Endothelial cell of umbilical vein (primary cell): ENCODE data around the gene CMIP. TPM values are rescaled to one million over a fixed set of nuclear protein-coding genes. Genes with fewer than 3 reads are reported as not detected.

ENCODE experiments used
- BruUV-seq: library from RNA; stranded (reverse); fragments of 400-500 nt; replicated peaks from 2 replicates; lab custom pipeline; 2021; lab: Mats Ljungman, UMichigan
- CTCF ChIA-PET: fragments of 300-600, 350-600 bp; sonication (Branson Sonifier 250); formaldehyde crosslinking; loops from one replicate; lab custom pipeline; 2021; ENCODE audit warnings: antibody characterized with exemption, inconsistent platforms; lab: Charles Lee
- POLR2A ChIA-PET: fragments of 300-600, 350-600 bp; sonication (Branson Sonifier 250); formaldehyde crosslinking; loops from one replicate; lab custom pipeline; 2021; ENCODE audit warnings: antibody characterized with exemption, inconsistent platforms; lab: Charles Lee
- DNase-seq: peaks from one replicate; pipeline ENCODE4 v3.0.0-alpha.2; 2011; ENCODE audit warnings: low read depth, low spot score
- FAIRE-seq: peaks from 2 replicates; lab custom pipeline; 2011; peaks lifted over from hg19 to GRCh38; lab: Jason Lieb, UNC
- H2AFZ ChIP-seq: 2 replicates; pipeline ENCODE4 v1.6.0; 2012; ENCODE audit warnings: low read depth, low read length, control low read depth, inconsistent platforms
- H3K27ac ChIP-seq: 2 replicates; pipeline ENCODE4 v1.5.1; 2011; ENCODE audit warnings: low read depth, mild to moderate bottlenecking, control low read depth, low read length, moderate library complexity; ENCODE audit not compliant: insufficient read depth
- H3K27me3 ChIP-seq, 2 experiments: 2 replicates each; pipeline versions ENCODE4 v1.6.0 to v1.6.1; 2011; ENCODE audit warnings: low read length in 2 of 2, mixed read lengths in 1 of 2; ENCODE audit not compliant: control insufficient read depth in 2 of 2, insufficient read depth in 2 of 2
- H3K36me3 ChIP-seq, 2 experiments: 2 replicates in 1 of 2; 3 replicates in 1 of 2; pipeline ENCODE4 v1.5.1; 2011; ENCODE audit warnings: low read length in 2 of 2, mild to moderate bottlenecking in 1 of 2, moderate library complexity in 1 of 2; ENCODE audit not compliant: control insufficient read depth in 2 of 2, insufficient read depth in 2 of 2; ENCODE audit errors: extremely low read depth in 1 of 2
- H3K4me1 ChIP-seq: 3 replicates; pipeline ENCODE4 v1.5.1; 2011; ENCODE audit warnings: mild to moderate bottlenecking, low read length; ENCODE audit not compliant: control insufficient read depth, insufficient read depth; ENCODE audit errors: extremely low read depth
- H3K4me2 ChIP-seq: 2 replicates; pipeline ENCODE4 v1.6.1; 2011; ENCODE audit warnings: low read length, control low read depth, mixed read lengths; ENCODE audit not compliant: insufficient read depth
- H3K4me3 ChIP-seq, 3 experiments: fragments of 200-600 bp in 1 of 3; sonication (generic), shearing (Covaris generic) in 1 of 3; replicated peaks in 1 of 3; 2 replicates each; pipeline ENCODE4 v1.5.1; 2011 to 2016; ENCODE audit warnings: control low read depth in 3 of 3, low read length in 3 of 3, mild to moderate bottlenecking in 2 of 3, inconsistent platforms in 1 of 3, low read depth in 1 of 3, moderate library complexity in 1 of 3; ENCODE audit not compliant: insufficient read depth in 1 of 3
- H3K79me2 ChIP-seq: 2 replicates; pipeline ENCODE4 v1.6.0; 2012; ENCODE audit warnings: low read length, inconsistent platforms; ENCODE audit not compliant: control insufficient read depth, insufficient read depth
- H3K9ac ChIP-seq: replicated peaks from 2 replicates; pipeline ENCODE3; 2011; ENCODE audit warnings: low read length, control low read depth; ENCODE audit not compliant: insufficient read depth; ENCODE audit errors: extremely low read depth
- H3K9me1 ChIP-seq: replicated peaks from 3 replicates; pipeline ENCODE4 v1.6.0; 2011; ENCODE audit warnings: mild to moderate bottlenecking, low read length; ENCODE audit not compliant: control insufficient read depth, insufficient read depth; ENCODE audit errors: extremely low read depth
- H3K9me3 ChIP-seq: replicated peaks from 2 replicates; pipeline ENCODE4 v1.5.1; 2012; ENCODE audit warnings: low read length, inconsistent platforms; ENCODE audit not compliant: control insufficient read depth, insufficient read depth
- H4K20me1 ChIP-seq: replicated peaks from 2 replicates; pipeline ENCODE3; 2011; ENCODE audit warnings: mild to moderate bottlenecking, low read length; ENCODE audit not compliant: control insufficient read depth, insufficient read depth; ENCODE audit errors: extremely low read depth
- EZH2 ChIP-seq: IDR thresholded peaks from 2 replicates; pipeline ENCODE4 v1.6.1; 2012; ENCODE audit warnings: borderline replicate concordance, low read depth, mild to moderate bottlenecking, moderate library complexity, low read length, inconsistent platforms; ENCODE audit not compliant: severe bottlenecking
- FOS ChIP-seq: IDR thresholded peaks from 2 replicates; pipeline ENCODE4 v1.6.1; 2011; ENCODE audit warnings: mild to moderate bottlenecking, low read length, moderate library complexity, borderline replicate concordance; ENCODE audit not compliant: insufficient read depth
- GATA2 ChIP-seq: IDR thresholded peaks from 2 replicates; pipeline ENCODE4 v1.7.0; 2011; ENCODE audit warnings: low read depth, mild to moderate bottlenecking, moderate library complexity, mixed read lengths, low read length; ENCODE audit not compliant: insufficient read length, insufficient read depth
- JUN ChIP-seq: IDR thresholded peaks from 2 replicates; pipeline ENCODE4 v1.6.1; 2011; ENCODE audit warnings: borderline replicate concordance, low read depth; ENCODE audit not compliant: insufficient read length, insufficient read depth
- MYC ChIP-seq: IDR thresholded peaks from one replicate; pipeline ENCODE4 v1.6.1; 2011; ENCODE audit warnings: mild to moderate bottlenecking, low read depth, low read length
- POLR2A ChIP-seq: IDR thresholded peaks from 2 replicates; pipeline ENCODE4 v1.6.1; 2012; ENCODE audit warnings: low read depth, mild to moderate bottlenecking, control low read depth, low read length
- dilution Hi-C: fragments of 300-500 bp; cut with MboI; formaldehyde crosslinking; loops from one replicate; pipeline ENCODE4 v1.15.0; 2019; ENCODE audit warnings: low sequenced_read_pairs; ENCODE audit not compliant: extremely low pct_ligation_motif_present
- intact Hi-C: fragments of 100-400 bp; cut with micrococcal nuclease; formaldehyde crosslinking; loops from one replicate; pipeline ENCODE4 v1.10.0; 2022
- polyA plus RNA-seq, 4 experiments: library from polyadenylated mRNA; depleted of rRNA in 3 of 4; stranded (reverse) in 3 of 4; unstranded in 1 of 4; fragments of >200 nt; gene quantifications; 2 replicates each; pipeline versions ENCODE4 v1.2.1 to v1.2.3, GENCODE V29; 2011 to 2012; ENCODE audit warnings: missing spikeins in 1 of 4
- total RNA-seq: library from RNA; stranded (reverse); gene quantifications from 2 replicates; pipeline ENCODE4 v1.2.3, GENCODE V29; 2021
- TF ChIP-seq, protein P1 (sequence below): IDR thresholded peaks from 2 replicates; pipeline ENCODE4 v1.6.1; 2011; ENCODE audit not compliant: insufficient read depth, insufficient read length

CMIP gene
- total and polyA plus RNA-seq, 2 donors (not counting 3 experiments of a cell fraction or from before 2014, with no cell fraction given) = 29.0 to 101 TPM

DNA sequence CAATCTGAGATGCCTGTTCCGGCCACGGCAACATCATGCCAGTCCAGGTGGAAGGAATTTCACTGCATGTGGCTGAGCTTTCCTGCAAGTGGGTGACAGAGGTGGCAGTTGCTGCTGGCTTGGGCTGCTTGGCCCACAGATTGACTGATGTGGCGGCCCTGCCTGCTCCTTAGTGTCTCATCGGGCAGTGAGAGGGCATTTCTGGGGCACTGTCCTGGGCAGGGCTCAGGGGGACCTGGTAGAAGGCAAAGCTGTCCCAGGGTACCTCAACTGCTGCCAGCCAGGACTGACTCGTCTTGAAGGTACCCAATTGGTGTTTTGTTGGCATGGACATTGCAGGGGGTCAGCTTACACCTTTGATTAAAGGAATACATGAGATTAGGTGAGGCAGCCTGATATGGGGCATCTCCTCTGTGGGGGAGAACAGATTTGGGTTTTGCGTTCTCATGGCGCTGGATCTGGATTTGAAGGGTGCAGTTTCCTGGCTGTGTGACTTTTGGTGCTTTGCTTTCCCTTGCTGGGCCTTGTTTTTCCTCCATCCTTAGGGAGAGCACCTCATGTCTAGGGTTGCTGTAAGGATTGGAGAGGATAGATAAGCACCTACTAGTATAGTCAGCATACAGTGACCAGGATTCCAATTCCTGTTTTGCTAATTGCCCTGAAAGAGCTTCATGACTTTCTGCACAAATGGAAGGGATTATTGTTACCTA, 5.4 kb downstream of the CMIP start:
- no peak overlapping the region for H3K4me3 ChIP-seq
- H3K4me2 ChIP-seq = no peak overlapping the region
- peaks cover 99% of the 10 kb centered on the region for H3K79me2 ChIP-seq
- H3K4me1 ChIP-seq = peaks cover 31% of the 10 kb centered on the region
- ChIA-PET POLR2A (no interaction called here), CTCF (interaction anchor here (1.1 to 2.0 kb wide), 5 partner anchors 12 to 76 kb away, joined by 3 to 7 read pairs (median 6); no protein-coding TSS in a partner anchor)
- TF ChIP-seq FOS = no peak
- no peak for TF ChIP-seq POLR2A
- no peak for TF ChIP-seq EZH2
- TF ChIP-seq, protein P1, sequence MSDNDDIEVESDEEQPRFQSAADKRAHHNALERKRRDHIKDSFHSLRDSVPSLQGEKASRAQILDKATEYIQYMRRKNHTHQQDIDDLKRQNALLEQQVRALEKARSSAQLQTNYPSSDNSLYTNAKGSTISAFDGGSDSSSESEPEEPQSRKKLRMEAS = no peak
- TF ChIP-seq JUN = no peak
- no peak for TF ChIP-seq GATA2
- no peak for TF ChIP-seq MYC
- no peaks in the 10 kb centered on the region for H3K27me3 ChIP-seq
- intact Hi-C loops = loop anchor here (5.0 kb wide), 1 partner anchor 247 kb away; no protein-coding TSS in a partner anchor
- peaks cover 7% of the 10 kb centered on the region for H4K20me1 ChIP-seq
- peaks cover 0 to 1% of the 10 kb centered on the region in 2 experiments for H3K36me3 ChIP-seq
- H3K9me1 ChIP-seq = no peaks in the 10 kb centered on the region
- no peak overlapping the region for H3K27ac ChIP-seq
- dilution Hi-C loops = loop anchor here (25.0 kb wide), 1 partner anchor 88 kb away; no protein-coding TSS in a partner anchor
- H2AFZ ChIP-seq = no peak overlapping the region
- H3K9me3 ChIP-seq = no peaks in the 10 kb centered on the region
- no peak for FAIRE-seq
- no peak overlapping the region for H3K9ac ChIP-seq
- no TSS peak for BruUV-seq
- DNase-seq = no peak
